NCI-H146 treated with DMSO at 0.1 percent for 48 hours (cell line): ENCODE results near the gene INSR.
"Not testable (repeated sequence)": the region's sequence is repeated elsewhere in the genome, so short reads cannot be mapped to it uniquely, and the experiment has no call there.

ENCODE experiments used
- DNase-seq: peaks from one replicate; lab custom pipeline; 2025; ENCODE audit not compliant: unreplicated experiment; lab: John Stamatoyannopoulos, UW

INSR gene

GRCh38 chr19:7224995-7225394 lies 69.2 kb downstream of the INSR start:
- DNase-seq = no peak

GRCh38 chr19:7224209-7224686 lies 70.0 kb downstream of the INSR start:
- no peak for DNase-seq

GRCh38 chr19:7223429-7223828 lies 70.8 kb downstream of the INSR start:
- no peak for DNase-seq

GRCh38 chr19:7219056-7219455 lies 75.2 kb downstream of the INSR start:
- DNase-seq = no peak

- no peak for DNase-seq
Measured at GRCh38 chr19:7217861-7218260, 76.4 kb downstream of the INSR start.

GRCh38 chr19:7216373-7216902 lies 77.8 kb downstream of the INSR start:
- DNase-seq = no peak

GRCh38 chr19:7215176-7215575 lies 79.0 kb downstream of the INSR start:
- no peak for DNase-seq

- DNase-seq = no peak
Measured at GRCh38 chr19:7214324-7215089, 79.7 kb downstream of the INSR start.

GRCh38 chr19:7213628-7214323 lies 80.4 kb downstream of the INSR start:
- DNase-seq = no peak

GRCh38 chr19:7211191-7211951 lies 82.8 kb downstream of the INSR start:
- no peak for DNase-seq

- DNase-seq = no peak
Measured at GRCh38 chr19:7210359-7210758, 83.9 kb downstream of the INSR start.

- not testable (repeated sequence) for DNase-seq
Measured at GRCh38 chr19:7209597-7210325, 84.5 kb downstream of the INSR start.

GRCh38 chr19:7209036-7209435 lies 85.2 kb downstream of the INSR start:
- DNase-seq = not testable (repeated sequence)

- no peak for DNase-seq
Measured at GRCh38 chr19:7203332-7203731, 90.9 kb downstream of the INSR start.

GRCh38 chr19:7202888-7203287 lies 91.3 kb downstream of the INSR start:
- no peak for DNase-seq

- no peak for DNase-seq
Measured at GRCh38 chr19:7200736-7201135, 93.5 kb downstream of the INSR start.

- no peak for DNase-seq
Measured at GRCh38 chr19:7199613-7200533, 94.3 kb downstream of the INSR start.

GRCh38 chr19:7197760-7198696 lies 96.2 kb downstream of the INSR start:
- peak; percentile 50 for DNase-seq
